IMR-90 (cell line): Measurements from ENCODE around the gene CBS. TPM values are rescaled to one million over a fixed set of nuclear protein-coding genes. Genes with fewer than 3 reads are reported as not detected.

Source experiments
- ATAC-seq: fragments of 200-7000 bp; cut with Tn5 transposase; 2 replicates; pipeline ENCODE4 v1.9.1; 2020; ENCODE audit warnings: low read depth, mild to moderate bottlenecking, moderate library complexity
- BruUV-seq: library from RNA; stranded (reverse); fragments of 400-500 nt; replicated peaks from 2 replicates; lab custom pipeline; 2021; lab: Mats Ljungman, UMichigan
- CTCF ChIA-PET: fragments of 300-600 bp; formaldehyde crosslinking; extraction: SDS; loops from one replicate; lab custom pipeline; 2021; ENCODE audit warnings: antibody characterized with exemption; lab: Yijun Ruan, JAX
- POLR2A ChIA-PET: fragments of 300-600 bp; sonication (Branson Sonifier 250); formaldehyde crosslinking; loops from one replicate; lab custom pipeline; 2022; ENCODE audit warnings: antibody characterized with exemption; ENCODE audit not compliant: unreplicated experiment; lab: Charles Lee
- DNase-seq: peaks from one replicate; pipeline ENCODE4 v3.0.0; 2013
- H2AFZ ChIP-seq: replicated peaks from 2 replicates; pipeline ENCODE3; 2013; ENCODE audit warnings: low read length, mild to moderate bottlenecking; ENCODE audit not compliant: poor library complexity
- H2AK5ac ChIP-seq: 2 replicates; pipeline ENCODE4 v1.6.1; 2013; ENCODE audit warnings: low read depth, low read length, inconsistent platforms
- H2AK9ac ChIP-seq: replicated peaks from 2 replicates; pipeline ENCODE3; 2013; ENCODE audit warnings: mild to moderate bottlenecking, low read depth, low read length, moderate library complexity; ENCODE audit not compliant: poor library complexity
- H2BK120ac ChIP-seq: 2 replicates; pipeline ENCODE4 v1.6.1; 2013; ENCODE audit warnings: low read depth, low read length, inconsistent platforms
- H2BK15ac ChIP-seq: 3 replicates; pipeline ENCODE4 v1.6.1; 2013; ENCODE audit warnings: low read depth, low read length, inconsistent platforms
- H2BK20ac ChIP-seq: 2 replicates; pipeline ENCODE4 v1.6.1; 2013; ENCODE audit warnings: low read depth, mild to moderate bottlenecking, inconsistent platforms, low read length, moderate library complexity
- H2BK5ac ChIP-seq: 2 replicates; pipeline ENCODE4 v1.6.1; 2013; ENCODE audit warnings: mild to moderate bottlenecking, low read depth, low read length, inconsistent platforms; ENCODE audit not compliant: poor library complexity, severe bottlenecking
- H3K14ac ChIP-seq: replicated peaks from 2 replicates; pipeline ENCODE4 v1.6.1; 2013; ENCODE audit warnings: low read depth, low read length, inconsistent platforms
- H3K18ac ChIP-seq: 2 replicates; pipeline ENCODE4 v1.6.1; 2013; ENCODE audit warnings: low read depth, low read length, control low read depth
- H3K23ac ChIP-seq: 2 replicates; pipeline ENCODE4 v1.6.1; 2013; ENCODE audit warnings: low read depth, low read length, inconsistent platforms
- H3K27ac ChIP-seq: 2 replicates; pipeline ENCODE4 v1.5.1; 2013; ENCODE audit warnings: mild to moderate bottlenecking, control low read depth, low read length; ENCODE audit not compliant: insufficient read depth
- H3K27me3 ChIP-seq: 2 replicates; pipeline ENCODE4 v1.6.1; 2013; ENCODE audit warnings: low read length; ENCODE audit not compliant: control insufficient read depth, insufficient read depth
- H3K36me3 ChIP-seq: 2 replicates; pipeline ENCODE4 v1.6.1; 2013; ENCODE audit warnings: low read length, mixed read lengths; ENCODE audit not compliant: control insufficient read depth, insufficient read depth
- H3K4ac ChIP-seq: 2 replicates; pipeline ENCODE4 v1.6.1; 2013; ENCODE audit warnings: low read depth, low read length, inconsistent platforms
- H3K4me1 ChIP-seq: 2 replicates; pipeline ENCODE4 v1.6.1; 2013; ENCODE audit warnings: low read length, mixed read lengths; ENCODE audit not compliant: control insufficient read depth, insufficient read depth
- H3K4me2 ChIP-seq: 2 replicates; pipeline ENCODE4 v1.6.1; 2013; ENCODE audit warnings: low read depth, mild to moderate bottlenecking, control low read depth, low read length, moderate library complexity
- H3K4me3 ChIP-seq: 2 replicates; pipeline ENCODE4 v1.5.1; 2013; ENCODE audit warnings: low read depth, mild to moderate bottlenecking, control low read depth, low read length, moderate library complexity; ENCODE audit not compliant: insufficient read depth
- H3K56ac ChIP-seq: 2 replicates; pipeline ENCODE4 v1.6.1; 2013; ENCODE audit warnings: low read length, inconsistent platforms; ENCODE audit not compliant: insufficient read depth; ENCODE audit errors: extremely low read depth
- H3K79me1 ChIP-seq, 2 experiments: 2 replicates each; pipeline ENCODE4 v1.6.1; 2013; ENCODE audit warnings: low read length in 2 of 2, inconsistent platforms in 1 of 2, low read depth in 1 of 2
- H3K9ac ChIP-seq: 2 replicates; pipeline ENCODE4 v1.6.1; 2013; ENCODE audit warnings: low read depth, low read length, control low read depth
- H3K9me1 ChIP-seq: 2 replicates; pipeline ENCODE4 v1.6.1; 2013; ENCODE audit warnings: low read length, inconsistent platforms; ENCODE audit not compliant: insufficient read depth
- H3K9me3 ChIP-seq: 2 replicates; pipeline ENCODE4 v1.6.1; 2013; ENCODE audit warnings: low read length; ENCODE audit not compliant: control insufficient read depth, insufficient read depth
- H4K20me1 ChIP-seq: 2 replicates; pipeline ENCODE4 v1.6.1; 2013; ENCODE audit warnings: low read length, inconsistent platforms; ENCODE audit not compliant: insufficient read depth
- H4K5ac ChIP-seq: 2 replicates; pipeline ENCODE4 v1.6.1; 2013; ENCODE audit warnings: mild to moderate bottlenecking, low read depth, low read length, control low read depth
- H4K8ac ChIP-seq, 2 experiments: 2 replicates each; pipeline ENCODE4 v1.6.1; 2013; ENCODE audit warnings: low read depth in 2 of 2, low read length in 2 of 2, control low read depth in 1 of 2, inconsistent platforms in 1 of 2
- H4K91ac ChIP-seq: 2 replicates; pipeline ENCODE4 v1.6.1; 2013; ENCODE audit warnings: low read depth, low read length, inconsistent platforms; ENCODE audit not compliant: insufficient read depth
- BHLHE40 ChIP-seq: fragments of 150-350 bp; IDR thresholded peaks from 2 replicates; pipeline ENCODE4 v1.6.1; 2016; ENCODE audit warnings: mild to moderate bottlenecking, low read depth, low read length
- CEBPB ChIP-seq: IDR thresholded peaks from 2 replicates; pipeline ENCODE4 v1.6.1; 2012; ENCODE audit warnings: low read depth, low read length, improper control_type of control experiment
- CHD1 ChIP-seq: IDR thresholded peaks from 2 replicates; pipeline ENCODE4 v1.6.1; 2012; ENCODE audit warnings: low read depth, low read length, improper control_type of control experiment
- CTCF ChIP-seq: conservative IDR thresholded peaks from 2 replicates; pipeline ENCODE4 v1.5.1; 2012; ENCODE audit warnings: mild to moderate bottlenecking, low read depth, low read length, improper control_type of control experiment
- ELK1 ChIP-seq: fragments of 150-350 bp; IDR thresholded peaks from 2 replicates; pipeline ENCODE4 v1.6.1; 2016; ENCODE audit warnings: low read depth, mild to moderate bottlenecking, low read length, moderate library complexity, borderline replicate concordance
- FOS ChIP-seq: fragments of 150-350 bp; IDR thresholded peaks from 2 replicates; pipeline ENCODE4 v1.6.1; 2016; ENCODE audit warnings: low read depth, low read length
- MAFK ChIP-seq: IDR thresholded peaks from 2 replicates; pipeline ENCODE4 v1.6.1; 2012; ENCODE audit warnings: low read depth, low read length, improper control_type of control experiment
- MAZ ChIP-seq: IDR thresholded peaks from 2 replicates; pipeline ENCODE4 v1.6.1; 2012; ENCODE audit warnings: low read depth, mild to moderate bottlenecking, low read length, improper control_type of control experiment, moderate library complexity, borderline replicate concordance
- MXI1 ChIP-seq: IDR thresholded peaks from 2 replicates; pipeline ENCODE4 v1.6.1; 2012; ENCODE audit warnings: low read depth, mild to moderate bottlenecking, low read length, moderate library complexity, borderline replicate concordance
- NFE2L2 ChIP-seq: fragments of 150-350 bp; IDR thresholded peaks from 2 replicates; pipeline ENCODE4 v1.6.1; 2016; ENCODE audit warnings: low read depth, mild to moderate bottlenecking, low read length
- POLR2A ChIP-seq: IDR thresholded peaks from 2 replicates; pipeline ENCODE4 v1.6.1; 2012; ENCODE audit warnings: mild to moderate bottlenecking, low read depth, low read length
- RAD21 ChIP-seq: IDR thresholded peaks from 2 replicates; pipeline ENCODE4 v1.6.1; 2012; ENCODE audit warnings: low read length, improper control_type of control experiment
- RCOR1 ChIP-seq: IDR thresholded peaks from 2 replicates; pipeline ENCODE4 v1.6.1; 2012; ENCODE audit warnings: mild to moderate bottlenecking, low read length, improper control_type of control experiment; ENCODE audit not compliant: insufficient replicate concordance
- RFX5 ChIP-seq: IDR thresholded peaks from 2 replicates; pipeline ENCODE4 v1.8.0; 2012; ENCODE audit warnings: low read depth, mild to moderate bottlenecking, low read length, moderate library complexity
- USF2 ChIP-seq: fragments of 150-350 bp; IDR thresholded peaks from 2 replicates; pipeline ENCODE4 v1.6.1; 2017; ENCODE audit warnings: mild to moderate bottlenecking, antibody characterized with exemption, low read length, low read depth
- WGBS, 2 experiments: methylation state at CpG; one replicate each; pipeline versions ENCODE4 v1.1.5 to v1.1.7; 2013; ENCODE audit warnings: missing lambda C conversion rate in 2 of 2; ENCODE audit not compliant: insufficient read length in 1 of 2; ENCODE audit errors: extremely low coverage in 2 of 2; 5-methylcytosine and 5-hydroxymethylcytosine counted together
- dilution Hi-C: fragments of 300-500 bp; cut with HindIII; formaldehyde crosslinking; loops from one replicate; pipeline ENCODE4 v1.14.3; 2018; ENCODE audit warnings: low sequenced_read_pairs; ENCODE audit not compliant: unreplicated experiment
- in situ Hi-C: fragments of 300-500 bp; cut with MboI; formaldehyde crosslinking; loops from 3 replicates; pipeline ENCODE4 v1.14.3; 2019; ENCODE audit warnings: low sequenced_read_pairs, inconsistent platforms, mixed read lengths
- intact Hi-C: fragments of 100-400 bp; cut with micrococcal nuclease; formaldehyde crosslinking; loops from 2 replicates; pipeline ENCODE4 v1.10.0; 2022
- polyA plus RNA-seq, 3 experiments: library from polyadenylated mRNA; depleted of rRNA; stranded (reverse); fragments of >200 nt; gene quantifications; 2 replicates each; pipeline ENCODE4 v1.2.3, GENCODE V29; 2012; ENCODE audit warnings: low replicate concordance in 1 of 3
- total RNA-seq: library from RNA; depleted of rRNA; stranded (reverse); fragments of >200 nt; gene quantifications from 2 replicates; pipeline ENCODE4 v1.2.3, GENCODE V29; 2012

CBS gene
- total and polyA plus RNA-seq, 2 of the 4 experiments (the other 2 are of a cell fraction) = 38.5 to 54.3 TPM

GRCh38 chr21:43021756-43022600 is 53.7 kb downstream of the CBS start:
- no peak overlapping the region for H3K4me3 ChIP-seq
- no peaks in the 10 kb centered on the region for H3K27me3 ChIP-seq
- H4K20me1 ChIP-seq = no peaks in the 10 kb centered on the region
- no peak overlapping the region for H3K9ac ChIP-seq
- DNase-seq (no peak), ATAC-seq (no peak)
- CTCF ChIA-PET = no interaction called here
- no peaks in the 10 kb centered on the region for H3K9me3 ChIP-seq
- H2BK5ac ChIP-seq = no peak overlapping the region
- peaks cover 10% of the 10 kb centered on the region for H3K4me1 ChIP-seq
- H3K4ac ChIP-seq = no peak overlapping the region
- H3K9me1 ChIP-seq = peaks cover 12% of the 10 kb centered on the region
- H3K18ac ChIP-seq = no peak overlapping the region
- POLR2A ChIA-PET = no interaction called here
- intact Hi-C loops (no loop called here), dilution Hi-C loops (no loop called here), in situ Hi-C loops (no loop called here)
- H3K36me3 ChIP-seq = peaks cover 48% of the 10 kb centered on the region
- H3K27ac ChIP-seq = no peak overlapping the region
- no peak overlapping the region for H4K5ac ChIP-seq
- no peak overlapping the region for H2BK120ac ChIP-seq
- H3K4me2 ChIP-seq = no peak overlapping the region
- H3K56ac ChIP-seq = no peak overlapping the region
- no peak overlapping the region for H3K23ac ChIP-seq
- H3K14ac ChIP-seq = no peak overlapping the region
- no peak overlapping the region for H2AK5ac ChIP-seq
- peaks cover 1 to 36% of the 10 kb centered on the region in 2 experiments; a peak in 3 of 4 replicates for H3K79me1 ChIP-seq
- H2AK9ac ChIP-seq = peak overlapping the region; percentile 37
- no peak overlapping the region for H2BK20ac ChIP-seq
- H4K91ac ChIP-seq = no peak overlapping the region
- 99% methylated on average over 7 of the region's 28 CpGs; no CpG with 5 or more reads in 1 of the 2 experiments for WGBS, 2 experiments
- no peak overlapping the region for H2AFZ ChIP-seq
- H4K8ac ChIP-seq = no peak overlapping the region
- H2BK15ac ChIP-seq = no peak overlapping the region
- no TSS peak for BruUV-seq
- no peak for TF ChIP-seq RFX5
- no peak for TF ChIP-seq RCOR1
- TF ChIP-seq BHLHE40 = no peak
- no peak for TF ChIP-seq USF2
- no peak for TF ChIP-seq POLR2A
- TF ChIP-seq MXI1 = no peak
- no peak for TF ChIP-seq CEBPB
- no peak for TF ChIP-seq CTCF
- no peak for TF ChIP-seq CHD1
- TF ChIP-seq MAFK = no peak
- TF ChIP-seq RAD21 = no peak
- no peak for TF ChIP-seq MAZ
- TF ChIP-seq ELK1 = no peak
- TF ChIP-seq NFE2L2 = no peak
- no peak for TF ChIP-seq FOS
